GM12872 (cell line): Measurements from ENCODE around the gene PRPSAP1.

Experiments
- CTCF ChIP-seq: IDR thresholded peaks from 3 replicates; pipeline ENCODE4 v1.5.1; 2011; ENCODE audit warnings: low read depth, mild to moderate bottlenecking, low read length, moderate library complexity; ENCODE audit not compliant: insufficient read depth

Gene PRPSAP1

GRCh38 chr17:76353599-76354316, at the start of gene PRPSAP1:
PRPSAP1 (minus strand) TSS chr17:76353916; CDS start chr17:76353703, 213 bp downstream.
- TF ChIP-seq CTCF, result 0 out of 3 replicates have a peak, but pooled peaks have one; percentile 9

GRCh38 chr17:76402711-76403110, 49.0 kb upstream of the PRPSAP1 start:
- no peak for TF ChIP-seq CTCF

- TF ChIP-seq CTCF, result no peak
These were observed 45.8 kb upstream of the PRPSAP1 start for GRCh38 chr17:76399175-76400172.

GRCh38 chr17:76398523-76399174, 44.9 kb upstream of the PRPSAP1 start:
- TF ChIP-seq CTCF, result no peak

GRCh38 chr17:76397687-76398522, 44.2 kb upstream of the PRPSAP1 start:
- TF ChIP-seq CTCF, result peak; percentile 99

GRCh38 chr17:76397184-76397583, 43.5 kb upstream of the PRPSAP1 start:
- no peak for TF ChIP-seq CTCF
